Suprapubic skin (tissue), 3 donors: Measurements from ENCODE around the gene PRPF40B.

ENCODE experiments used
- POLR2AphosphoS5 ChIP-seq, 3 donors: sonication (generic); formaldehyde crosslinking; IDR thresholded peaks; one replicate each; pipeline ENCODE4 v1.6.1; 2017; ENCODE audit warnings: antibody characterized with exemption in 3 of 3
- TF ChIP-seq, protein P1 (sequence below), 2 donors: fragments of 200-600 bp in 1 of 2; fragments of 450-650 bp in 1 of 2; sonication (generic) in 1 of 2; IDR thresholded peaks; one replicate each; pipeline ENCODE4 v1.5.1; 2016 to 2019; ENCODE audit warnings: antibody characterized with exemption in 2 of 2, mild to moderate bottlenecking in 1 of 2, moderate library complexity in 1 of 2

DNA sequence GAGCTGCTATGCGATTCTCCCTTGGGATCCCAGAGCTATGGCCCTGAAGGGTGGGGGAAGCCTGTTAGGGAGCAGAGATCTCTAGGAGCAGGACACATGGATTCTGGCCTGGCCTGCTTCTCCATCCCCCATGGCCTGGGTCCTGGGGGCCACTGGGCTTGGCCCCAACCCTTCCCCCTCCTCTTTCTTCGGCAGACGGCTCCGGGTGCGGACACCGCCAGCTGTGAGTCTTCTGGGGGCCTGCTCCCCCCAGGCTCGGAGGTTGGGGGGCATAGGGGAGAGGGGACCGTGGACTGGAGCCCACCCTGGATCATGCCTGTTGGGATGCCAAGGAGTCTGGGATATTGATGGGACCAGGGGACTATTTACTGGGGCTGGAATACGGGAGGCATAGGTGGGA, 9.0 kb downstream of the PRPF40B start:
- no peak for TF ChIP-seq POLR2AphosphoS5 (IDR thresholded peaks at IDR 0.05)
- TF ChIP-seq, protein P1, sequence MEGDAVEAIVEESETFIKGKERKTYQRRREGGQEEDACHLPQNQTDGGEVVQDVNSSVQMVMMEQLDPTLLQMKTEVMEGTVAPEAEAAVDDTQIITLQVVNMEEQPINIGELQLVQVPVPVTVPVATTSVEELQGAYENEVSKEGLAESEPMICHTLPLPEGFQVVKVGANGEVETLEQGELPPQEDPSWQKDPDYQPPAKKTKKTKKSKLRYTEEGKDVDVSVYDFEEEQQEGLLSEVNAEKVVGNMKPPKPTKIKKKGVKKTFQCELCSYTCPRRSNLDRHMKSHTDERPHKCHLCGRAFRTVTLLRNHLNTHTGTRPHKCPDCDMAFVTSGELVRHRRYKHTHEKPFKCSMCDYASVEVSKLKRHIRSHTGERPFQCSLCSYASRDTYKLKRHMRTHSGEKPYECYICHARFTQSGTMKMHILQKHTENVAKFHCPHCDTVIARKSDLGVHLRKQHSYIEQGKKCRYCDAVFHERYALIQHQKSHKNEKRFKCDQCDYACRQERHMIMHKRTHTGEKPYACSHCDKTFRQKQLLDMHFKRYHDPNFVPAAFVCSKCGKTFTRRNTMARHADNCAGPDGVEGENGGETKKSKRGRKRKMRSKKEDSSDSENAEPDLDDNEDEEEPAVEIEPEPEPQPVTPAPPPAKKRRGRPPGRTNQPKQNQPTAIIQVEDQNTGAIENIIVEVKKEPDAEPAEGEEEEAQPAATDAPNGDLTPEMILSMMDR (IDR thresholded peaks at IDR 0.05) = no peak
